ENCODE results near the gene RELN.

DNA sequence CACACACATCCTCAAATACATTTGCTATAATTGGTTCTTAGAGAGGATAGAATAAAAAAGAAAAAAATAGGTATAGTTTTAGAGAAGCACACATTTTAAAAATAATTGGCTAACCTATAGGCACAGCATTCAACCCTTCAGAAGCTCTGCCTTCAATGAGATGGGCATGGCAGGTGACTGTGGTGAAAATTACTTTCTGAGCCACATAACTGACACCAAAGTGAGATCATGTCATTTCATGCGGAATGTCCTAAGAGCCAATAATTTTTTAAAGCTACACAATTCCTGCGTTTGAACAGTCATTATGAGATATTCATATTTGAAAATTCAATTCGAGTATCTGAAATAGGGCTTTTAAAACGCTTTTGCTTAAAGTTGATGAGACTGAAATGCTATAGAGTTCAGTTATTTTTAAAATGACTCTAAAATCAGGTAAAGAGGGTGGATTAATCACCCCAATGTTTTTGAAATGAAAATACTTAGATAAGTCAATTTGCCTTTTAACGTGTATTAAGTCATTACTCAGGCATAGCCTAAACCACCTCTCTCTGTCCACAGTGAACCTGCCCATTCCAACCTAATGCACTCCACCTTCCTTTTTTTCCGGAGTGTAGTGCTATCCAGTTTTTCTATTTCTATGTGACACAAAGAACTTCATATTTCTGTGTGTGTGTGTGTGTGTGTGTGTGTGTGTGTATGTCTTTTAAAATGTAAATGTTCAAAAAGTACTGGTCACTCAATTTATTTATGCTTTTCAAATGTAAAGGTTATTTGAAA is 6.1 kb downstream of the RELN start:
- TF ChIP-seq CTCF (IDR thresholded peaks at IDR 0.05) = no peak
- no peak for TF ChIP-seq POLR2A (IDR thresholded peaks at IDR 0.05; ENCODE audit: low read depth)
- no peak for TF ChIP-seq EP300 (IDR thresholded peaks at IDR 0.05)
- no peak for TF ChIP-seq POLR2AphosphoS5 (IDR thresholded peaks at IDR 0.05)
